GM19239 (cell line): ENCODE measurements around the gene CXorf51B.
A peak's percentile ranks its signal among the peaks of the same experiment; 100 is the strongest.
"Not testable (repeated sequence)": the region's sequence is repeated elsewhere in the genome, so short reads cannot be mapped to it uniquely, and the experiment has no call there.

Source experiments
- DNase-seq: peaks from one replicate; pipeline ENCODE4 v3.0.0; 2011; ENCODE audit warnings: low spot score; ENCODE audit not compliant: insufficient read length
- FAIRE-seq: peaks from 2 replicates; lab custom pipeline; 2011; peaks lifted over from hg19 to GRCh38; lab: Jason Lieb, UNC

The CXorf51B gene

DNA sequence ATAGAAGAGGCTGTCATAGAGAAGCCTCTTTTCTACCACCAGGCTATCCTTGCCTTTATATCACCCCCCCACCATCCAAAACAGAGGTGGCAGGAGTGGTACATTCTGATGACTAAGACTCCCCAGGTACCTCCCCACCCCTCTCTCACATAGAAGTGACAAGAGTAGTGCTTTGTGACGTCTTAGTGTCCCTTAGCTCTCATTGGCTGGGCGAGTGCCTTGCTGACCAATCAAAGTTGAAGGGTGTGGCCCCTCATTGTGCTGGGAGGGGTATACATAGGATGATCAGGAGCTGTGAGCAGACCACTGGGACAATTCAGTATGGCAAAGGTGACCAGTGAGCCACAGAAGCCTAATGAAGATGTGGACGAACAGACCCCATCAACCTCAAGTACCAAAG lies at the start of gene CXorf51B:
CXorf51B (plus strand) TSS at position 301 of the 400 bp plus-strand sequence; CDS start at position 322, 21 bp downstream.
- DNase-seq, FAIRE-seq: not testable (repeated sequence)

DNA sequence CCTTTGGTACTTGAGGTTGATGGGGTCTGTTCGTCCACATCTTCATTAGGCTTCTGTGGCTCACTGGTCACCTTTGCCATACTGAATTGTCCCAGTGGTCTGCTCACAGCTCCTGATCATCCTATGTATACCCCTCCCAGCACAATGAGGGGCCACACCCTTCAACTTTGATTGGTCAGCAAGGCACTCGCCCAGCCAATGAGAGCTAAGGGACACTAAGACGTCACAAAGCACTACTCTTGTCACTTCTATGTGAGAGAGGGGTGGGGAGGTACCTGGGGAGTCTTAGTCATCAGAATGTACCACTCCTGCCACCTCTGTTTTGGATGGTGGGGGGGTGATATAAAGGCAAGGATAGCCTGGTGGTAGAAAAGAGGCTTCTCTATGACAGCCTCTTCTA lies 5.1 kb downstream of the CXorf51B start, which contains the start of gene CXorf51A:
CXorf51A (minus strand) TSS at position 101 of the 400 bp plus-strand sequence; CDS start at position 80, 21 bp downstream.
- peak; percentile 4 for FAIRE-seq

DNA sequence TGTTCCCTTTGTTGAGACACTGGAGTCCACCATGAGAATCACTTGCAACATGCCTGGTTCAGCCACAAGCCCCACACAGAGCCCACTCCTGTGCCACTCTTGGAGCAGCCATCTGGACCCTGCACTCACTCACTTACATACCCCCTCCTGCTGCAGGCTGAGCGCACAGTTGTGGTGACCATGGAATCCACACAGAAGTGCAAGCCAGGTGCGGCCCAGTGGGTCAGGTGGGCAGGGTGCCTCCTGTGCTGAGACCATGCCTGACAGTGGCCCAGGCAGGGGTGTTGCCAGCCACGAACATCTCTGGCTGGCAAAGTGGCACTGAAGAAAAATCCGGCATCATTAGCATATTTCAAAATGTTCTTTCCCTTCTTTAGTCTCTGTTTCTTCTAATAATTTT lies 22.4 kb downstream of the CXorf51B start:
- DNase-seq (no peak), FAIRE-seq (no peak)

More for the DNA sequence above, 5.1 kb downstream of the CXorf51B start, which contains the start of gene CXorf51A:
- DNase-seq, result not testable (repeated sequence)

DNA sequence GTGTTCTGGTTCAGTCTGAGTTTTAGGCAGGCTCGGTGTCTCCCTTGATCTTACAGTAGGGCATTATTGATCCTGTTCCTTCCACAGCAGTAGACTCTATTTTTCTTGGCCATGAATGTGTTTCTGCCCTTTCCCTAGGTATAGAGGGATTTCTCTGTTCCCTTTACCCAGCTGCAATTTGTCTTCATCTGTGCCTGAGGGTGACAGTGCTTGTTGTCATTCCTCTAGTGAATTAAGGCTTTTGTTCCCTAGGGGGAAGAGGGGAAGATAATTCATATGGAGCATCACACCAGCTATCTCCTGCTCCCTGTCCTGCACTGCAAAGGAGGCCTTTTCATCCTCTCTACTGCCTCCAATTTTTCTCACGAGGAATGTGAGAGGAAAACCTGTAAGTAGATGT lies 44.7 kb downstream of the CXorf51B start:
- DNase-seq, result no peak
- FAIRE-seq, result no peak
